Vagina (tissue), 2 donors: Measurements from ENCODE around the gene HTD2.

ENCODE experiments used
- POLR2A ChIP-seq, 2 donors: fragments of 450-650 bp; IDR thresholded peaks; one replicate each; pipeline ENCODE4 v1.6.1; 2017; ENCODE audit warnings: antibody characterized with exemption in 2 of 2, mild to moderate bottlenecking in 2 of 2, moderate library complexity in 2 of 2
- POLR2AphosphoS5 ChIP-seq, 2 donors: sonication (generic); formaldehyde crosslinking; IDR thresholded peaks; one replicate each; pipeline ENCODE4 v1.9.0; 2017; ENCODE audit warnings: antibody characterized with exemption in 2 of 2, mild to moderate bottlenecking in 2 of 2, low read depth in 1 of 2; ENCODE audit not compliant: insufficient read depth in 1 of 2
- TF ChIP-seq, protein P1 (sequence below), 3 experiments: fragments of 450-650 bp in 2 of 3; fragments of 200-600 bp in 1 of 3; sonication (generic) in 1 of 3; IDR thresholded peaks; one replicate each; pipeline ENCODE4 v1.5.1; 2017 to 2019; ENCODE audit warnings: antibody characterized with exemption in 3 of 3, mild to moderate bottlenecking in 2 of 3, moderate library complexity in 2 of 3

DNA sequence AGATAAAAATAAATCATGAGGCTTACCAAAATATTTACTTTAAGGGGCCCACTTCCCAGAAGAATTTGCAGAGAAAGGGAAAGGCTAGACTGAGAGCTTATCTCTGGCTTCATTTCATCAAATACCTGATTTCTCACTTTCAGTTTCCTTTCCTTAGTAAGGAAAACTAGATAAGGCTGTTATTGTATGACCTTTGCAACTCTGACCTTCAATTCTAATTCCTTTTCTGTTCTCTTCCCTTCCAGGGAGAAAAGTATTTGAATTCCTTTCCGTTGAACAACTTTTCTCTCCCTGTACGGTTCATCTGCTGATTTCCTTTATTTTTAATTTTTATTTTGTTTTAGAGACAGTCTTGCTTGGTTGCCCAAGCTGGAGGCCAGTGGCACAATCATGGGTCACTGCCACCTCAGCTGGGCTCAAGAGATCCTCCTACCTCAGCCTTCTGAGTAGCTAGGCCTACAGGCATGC lies 19.2 kb downstream of the HTD2 start:
- TF ChIP-seq POLR2A (IDR thresholded peaks at IDR 0.05): no peak
- TF ChIP-seq, protein P1, sequence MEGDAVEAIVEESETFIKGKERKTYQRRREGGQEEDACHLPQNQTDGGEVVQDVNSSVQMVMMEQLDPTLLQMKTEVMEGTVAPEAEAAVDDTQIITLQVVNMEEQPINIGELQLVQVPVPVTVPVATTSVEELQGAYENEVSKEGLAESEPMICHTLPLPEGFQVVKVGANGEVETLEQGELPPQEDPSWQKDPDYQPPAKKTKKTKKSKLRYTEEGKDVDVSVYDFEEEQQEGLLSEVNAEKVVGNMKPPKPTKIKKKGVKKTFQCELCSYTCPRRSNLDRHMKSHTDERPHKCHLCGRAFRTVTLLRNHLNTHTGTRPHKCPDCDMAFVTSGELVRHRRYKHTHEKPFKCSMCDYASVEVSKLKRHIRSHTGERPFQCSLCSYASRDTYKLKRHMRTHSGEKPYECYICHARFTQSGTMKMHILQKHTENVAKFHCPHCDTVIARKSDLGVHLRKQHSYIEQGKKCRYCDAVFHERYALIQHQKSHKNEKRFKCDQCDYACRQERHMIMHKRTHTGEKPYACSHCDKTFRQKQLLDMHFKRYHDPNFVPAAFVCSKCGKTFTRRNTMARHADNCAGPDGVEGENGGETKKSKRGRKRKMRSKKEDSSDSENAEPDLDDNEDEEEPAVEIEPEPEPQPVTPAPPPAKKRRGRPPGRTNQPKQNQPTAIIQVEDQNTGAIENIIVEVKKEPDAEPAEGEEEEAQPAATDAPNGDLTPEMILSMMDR (IDR thresholded peaks at IDR 0.05): no peak
- no peak for TF ChIP-seq POLR2AphosphoS5 (IDR thresholded peaks at IDR 0.05; ENCODE audit: insufficient read depth in 1 of 2, low read depth in 1 of 2)
